Stimulated activated naive CD4-positive, alpha-beta T cell (primary cell): ENCODE measurements around the gene KLHL30.

Experiments used
- DNase-seq, 6 experiments: peaks; one replicate each; lab custom pipeline; 2025; lab: John Stamatoyannopoulos, UW

Gene KLHL30

GRCh38 chr2:238132463-238133450 is 5.7 kb upstream of the KLHL30 start:
- no peak for DNase-seq

- DNase-seq = no peak
Observed at GRCh38 chr2:238133499-238134392, 4.7 kb upstream of the KLHL30 start.

GRCh38 chr2:238134393-238134785 is 4.1 kb upstream of the KLHL30 start:
- DNase-seq = no peak

GRCh38 chr2:238135601-238136150 is 2.8 kb upstream of the KLHL30 start:
- DNase-seq = no peak

GRCh38 chr2:238136820-238137537 is 1.5 kb upstream of the KLHL30 start:
- DNase-seq = no peak

GRCh38 chr2:238137885-238138284 is 583 bp upstream of the KLHL30 start:
- DNase-seq = no peak

- peak in 1 of 6 experiments; percentile 4 for DNase-seq
Observed at GRCh38 chr2:238139196-238140039, 950 bp downstream of the KLHL30 start.

GRCh38 chr2:238140040-238140439 is 1.6 kb downstream of the KLHL30 start:
- DNase-seq = no peak

GRCh38 chr2:238140721-238141540 is 2.5 kb downstream of the KLHL30 start:
- DNase-seq = no peak

GRCh38 chr2:238141541-238142318 is 3.3 kb downstream of the KLHL30 start:
- DNase-seq = peak in 2 of 6 experiments; percentile 6 to 9

GRCh38 chr2:238142382-238143205 is 4.1 kb downstream of the KLHL30 start:
- DNase-seq = no peak

GRCh38 chr2:238143239-238143951 is 4.9 kb downstream of the KLHL30 start:
- DNase-seq = no peak

- DNase-seq = no peak
Observed at GRCh38 chr2:238144262-238144661, 5.8 kb downstream of the KLHL30 start.

- DNase-seq = no peak
Observed at GRCh38 chr2:238145046-238145445, 6.6 kb downstream of the KLHL30 start.

- DNase-seq = no peak
Observed at GRCh38 chr2:238145851-238146250, 7.4 kb downstream of the KLHL30 start.

GRCh38 chr2:238146884-238147544 is 8.5 kb downstream of the KLHL30 start:
- DNase-seq = no peak

- DNase-seq = no peak
Observed at GRCh38 chr2:238148981-238149380, 10.5 kb downstream of the KLHL30 start.
